Measurements from ENCODE around the gene AKR1C4.

DNA sequence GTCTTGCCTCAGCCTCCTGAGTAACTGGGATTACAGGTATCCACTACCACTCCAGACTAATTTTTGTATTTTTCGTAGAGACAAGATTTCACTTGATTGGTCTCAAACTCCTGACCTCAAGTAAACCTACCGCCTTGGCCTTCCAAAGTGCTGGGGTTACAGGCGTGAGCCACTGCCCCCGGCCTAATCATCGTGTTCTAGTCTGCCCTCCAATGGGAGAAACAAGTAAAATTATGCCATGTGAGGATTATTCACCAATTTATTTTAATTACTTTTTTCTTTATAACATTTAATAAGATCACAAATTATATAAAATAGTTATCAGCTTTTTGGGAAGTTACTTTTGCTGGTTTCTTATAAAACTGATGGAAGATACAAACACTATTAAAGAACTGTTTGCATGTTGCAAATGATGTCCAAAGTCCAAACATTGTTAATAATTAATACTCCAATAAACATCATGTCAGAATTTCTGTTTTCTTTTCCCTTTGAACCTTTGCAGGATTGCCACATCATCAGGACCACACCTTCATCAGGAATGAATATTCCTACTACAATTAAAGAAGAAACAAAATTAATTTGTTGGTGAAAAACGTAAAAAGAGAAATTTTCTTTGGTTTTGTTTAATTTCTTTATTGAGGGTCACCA is 786 bp upstream of the AKR1C4 start:
- no peak for TF ChIP-seq EZH2 (IDR thresholded peaks at IDR 0.05; ENCODE audit: borderline replicate concordance)
- TF ChIP-seq, protein P1, sequence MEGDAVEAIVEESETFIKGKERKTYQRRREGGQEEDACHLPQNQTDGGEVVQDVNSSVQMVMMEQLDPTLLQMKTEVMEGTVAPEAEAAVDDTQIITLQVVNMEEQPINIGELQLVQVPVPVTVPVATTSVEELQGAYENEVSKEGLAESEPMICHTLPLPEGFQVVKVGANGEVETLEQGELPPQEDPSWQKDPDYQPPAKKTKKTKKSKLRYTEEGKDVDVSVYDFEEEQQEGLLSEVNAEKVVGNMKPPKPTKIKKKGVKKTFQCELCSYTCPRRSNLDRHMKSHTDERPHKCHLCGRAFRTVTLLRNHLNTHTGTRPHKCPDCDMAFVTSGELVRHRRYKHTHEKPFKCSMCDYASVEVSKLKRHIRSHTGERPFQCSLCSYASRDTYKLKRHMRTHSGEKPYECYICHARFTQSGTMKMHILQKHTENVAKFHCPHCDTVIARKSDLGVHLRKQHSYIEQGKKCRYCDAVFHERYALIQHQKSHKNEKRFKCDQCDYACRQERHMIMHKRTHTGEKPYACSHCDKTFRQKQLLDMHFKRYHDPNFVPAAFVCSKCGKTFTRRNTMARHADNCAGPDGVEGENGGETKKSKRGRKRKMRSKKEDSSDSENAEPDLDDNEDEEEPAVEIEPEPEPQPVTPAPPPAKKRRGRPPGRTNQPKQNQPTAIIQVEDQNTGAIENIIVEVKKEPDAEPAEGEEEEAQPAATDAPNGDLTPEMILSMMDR (IDR thresholded peaks at IDR 0.05; ENCODE audit: poor library complexity) = peak; percentile 9

Data from hepatocyte (in vitro differentiated cells).